LoVo (cell line): Measurements from ENCODE around the gene RPS27L.
"Not testable (repeated sequence)": the region's sequence is repeated elsewhere in the genome, so short reads cannot be mapped to it uniquely, and the experiment has no call there.

Experiments
- DNase-seq: peaks from one replicate; pipeline ENCODE4 v3.0.0-alpha.2; 2016; ENCODE audit warnings: low spot score

RPS27L gene

GRCh38 chr15:63136742-63137141, 20.5 kb downstream of the RPS27L start:
- DNase-seq = no peak

GRCh38 chr15:63135804-63136203, 21.5 kb downstream of the RPS27L start:
- peak; percentile 41 for DNase-seq

GRCh38 chr15:63135281-63135680, 22.0 kb downstream of the RPS27L start:
- DNase-seq = no peak

GRCh38 chr15:63134245-63134985, 22.9 kb downstream of the RPS27L start:
- no peak for DNase-seq

GRCh38 chr15:63133786-63134185, 23.5 kb downstream of the RPS27L start:
- no peak for DNase-seq

GRCh38 chr15:63126726-63127125, 30.6 kb downstream of the RPS27L start:
- no peak for DNase-seq

- no peak for DNase-seq
These were observed 32.8 kb downstream of the RPS27L start for GRCh38 chr15:63124506-63124905.

- peak; percentile 88 for DNase-seq
These were observed 35.0 kb downstream of the RPS27L start for GRCh38 chr15:63122002-63122875.

GRCh38 chr15:63121382-63122001, 35.8 kb downstream of the RPS27L start, which contains the start of gene LACTB:
LACTB (plus strand) TSS chr15:63121861; CDS start chr15:63121872, 11 bp downstream.
- peak; percentile 95 for DNase-seq

GRCh38 chr15:63118854-63119253, 38.4 kb downstream of the RPS27L start:
- DNase-seq = no peak

- DNase-seq = no peak
These were observed 42.8 kb downstream of the RPS27L start for GRCh38 chr15:63114465-63114864.

- DNase-seq = no peak
These were observed 44.4 kb downstream of the RPS27L start for GRCh38 chr15:63112871-63113270.

GRCh38 chr15:63111481-63111880, 45.8 kb downstream of the RPS27L start:
- DNase-seq = no peak

- DNase-seq = no peak
These were observed 46.8 kb downstream of the RPS27L start for GRCh38 chr15:63110428-63111026.

GRCh38 chr15:63109920-63110319, 47.4 kb downstream of the RPS27L start:
- DNase-seq = no peak

- DNase-seq = no peak
These were observed 47.8 kb downstream of the RPS27L start for GRCh38 chr15:63109498-63109897.

GRCh38 chr15:63107895-63108546, 49.3 kb downstream of the RPS27L start:
- DNase-seq = peak; percentile 87

- DNase-seq = not testable (repeated sequence)
These were observed 51.9 kb downstream of the RPS27L start for GRCh38 chr15:63105354-63105753.

- DNase-seq = no peak
These were observed 52.5 kb downstream of the RPS27L start for GRCh38 chr15:63104727-63105126.

- no peak for DNase-seq
These were observed 53.9 kb downstream of the RPS27L start for GRCh38 chr15:63103416-63103815.

- DNase-seq = not testable (repeated sequence)
These were observed 57.7 kb downstream of the RPS27L start for GRCh38 chr15:63099581-63099980.

- DNase-seq = not testable (repeated sequence)
These were observed 58.4 kb downstream of the RPS27L start for GRCh38 chr15:63098901-63099300.
